ENCODE measurements around the gene RBM4. TPM values are rescaled to one million over a fixed set of nuclear protein-coding genes. Genes with fewer than 3 reads are reported as not detected.

RBM4 gene, protein sequence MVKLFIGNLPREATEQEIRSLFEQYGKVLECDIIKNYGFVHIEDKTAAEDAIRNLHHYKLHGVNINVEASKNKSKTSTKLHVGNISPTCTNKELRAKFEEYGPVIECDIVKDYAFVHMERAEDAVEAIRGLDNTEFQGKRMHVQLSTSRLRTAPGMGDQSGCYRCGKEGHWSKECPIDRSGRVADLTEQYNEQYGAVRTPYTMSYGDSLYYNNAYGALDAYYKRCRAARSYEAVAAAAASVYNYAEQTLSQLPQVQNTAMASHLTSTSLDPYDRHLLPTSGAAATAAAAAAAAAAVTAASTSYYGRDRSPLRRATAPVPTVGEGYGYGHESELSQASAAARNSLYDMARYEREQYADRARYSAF
- 133 and 147 TPM in 2 replicates for total RNA-seq (2014; rRNA removed; shearing (Covaris generic))
- 122 and 146 TPM in 2 replicates for polyA plus RNA-seq (2016; fragmentation: Nextera tagmentation; extraction: Ambion mirVana)
- long read RNA-seq, transcript RBM4-204 (4 exons, 1,763 nt): minor isoform, 6 of 130 reads
- long read RNA-seq, transcript RBM4-206 (2 exons, 1,548 nt): minor isoform, 5 of 130 reads
- long read RNA-seq, transcript RBM4-203 (3 exons, 921 nt): minor isoform, 25 of 130 reads
- long read RNA-seq, transcript RBM4-201 (4 exons, 1,694 nt): major isoform, 79 of 130 reads
- long read RNA-seq, partial matches to known transcripts: 2 of 130 reads
- long read RNA-seq, other reads (novel, unspliced or antisense): 5 of 130 reads

DNA sequence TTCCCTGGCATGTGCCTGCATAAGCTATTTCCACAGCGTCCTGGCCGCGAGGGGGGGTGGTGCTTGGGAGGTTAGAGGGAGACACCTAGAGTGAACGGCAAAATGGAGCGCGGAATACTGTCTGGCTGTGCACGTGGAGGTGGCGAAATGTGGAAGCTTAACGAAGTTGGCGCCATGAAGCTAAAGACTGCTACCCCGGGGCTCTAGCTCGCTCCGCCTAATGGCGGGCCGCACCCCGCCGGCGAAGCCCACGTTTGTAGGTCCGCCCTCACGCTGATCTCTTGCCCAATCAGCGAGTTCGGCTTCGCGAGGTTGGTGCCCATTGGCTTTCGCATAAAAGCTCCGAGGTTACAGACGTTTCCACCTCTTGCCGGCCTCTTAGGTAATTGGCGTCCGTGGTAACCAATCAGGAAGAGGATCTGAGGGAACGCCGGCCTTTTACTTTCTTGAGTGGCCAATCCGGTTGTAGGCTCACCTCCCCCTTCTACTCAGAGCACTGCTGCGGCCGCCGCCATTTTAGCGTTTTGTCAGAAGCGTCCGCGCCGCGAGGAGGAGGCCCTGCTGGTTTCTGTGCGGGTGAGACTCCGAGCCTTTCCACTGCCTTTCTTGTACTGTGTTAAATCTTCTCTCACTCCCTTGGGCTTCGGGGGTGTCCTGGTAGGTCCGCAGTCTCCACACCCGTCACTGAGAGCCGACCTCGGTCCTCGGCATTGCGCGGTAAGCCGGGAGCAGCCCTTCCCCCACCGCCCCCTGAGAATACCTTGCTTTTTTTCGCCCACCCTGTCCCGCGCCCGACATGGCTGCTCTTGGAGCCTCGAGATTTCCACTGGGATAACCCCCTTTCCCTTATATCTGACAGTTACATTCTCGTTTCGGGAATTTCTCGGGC, at the start of gene RBM4:
RBM4 (plus strand) TSS at position 527 of the 889 bp plus-strand sequence. CDS start 1,009 bp downstream, outside the sequence.
- Histone ChIP-seq H3K79me2 (replicated peaks; ENCODE audit: insufficient read depth) (peaks cover 89% of the 10 kb centered on the region), H3K36me3 (ENCODE audit: insufficient read depth) (peaks cover 38% of the 10 kb centered on the region), H4K20me1 (replicated peaks; ENCODE audit: insufficient read depth) (peaks cover 58% of the 10 kb centered on the region), H3K4me2 (peak within 1 kb of the TSS; percentile 99), H3K27ac (ENCODE audit: low read depth) (peak within 1 kb of the TSS; percentile 92), H3K9me2 (ENCODE audit: insufficient read depth) (no peaks in the 10 kb centered on the region), H3K27me3 (ENCODE audit: insufficient read depth) (no peaks in the 10 kb centered on the region), H3K4me3 (peak within 1 kb of the TSS; percentile 94), H3F3A (replicated peaks; ENCODE audit: low read depth) (peaks cover 28% of the 10 kb centered on the region), H3K4me1 (ENCODE audit: insufficient read depth) (peaks cover 36% of the 10 kb centered on the region), H2AFZ (no peak within 1 kb of the TSS)
- Mint-ChIP-seq H3K27me3 (ENCODE audit: insufficient read depth, low read depth, poor library complexity) (peaks cover 24% of the 10 kb centered on the region), H3K4me3 (peak within 1 kb of the TSS; percentile 97), H3K9me3 (peaks cover 4% of the 10 kb centered on the region; the same call in 1 of the 3 replicates), H3K4me1 (peaks cover 51% of the 10 kb centered on the region), H3K27ac (peak within 1 kb of the TSS; percentile 100), H3K36me3 (ENCODE audit: low read depth) (peaks cover 63% of the 10 kb centered on the region)
- peak; percentile 100 for DNase-seq (ENCODE audit: low spot score)
- ATAC-seq: peak; percentile 93
- TF ChIP-seq, protein P1, sequence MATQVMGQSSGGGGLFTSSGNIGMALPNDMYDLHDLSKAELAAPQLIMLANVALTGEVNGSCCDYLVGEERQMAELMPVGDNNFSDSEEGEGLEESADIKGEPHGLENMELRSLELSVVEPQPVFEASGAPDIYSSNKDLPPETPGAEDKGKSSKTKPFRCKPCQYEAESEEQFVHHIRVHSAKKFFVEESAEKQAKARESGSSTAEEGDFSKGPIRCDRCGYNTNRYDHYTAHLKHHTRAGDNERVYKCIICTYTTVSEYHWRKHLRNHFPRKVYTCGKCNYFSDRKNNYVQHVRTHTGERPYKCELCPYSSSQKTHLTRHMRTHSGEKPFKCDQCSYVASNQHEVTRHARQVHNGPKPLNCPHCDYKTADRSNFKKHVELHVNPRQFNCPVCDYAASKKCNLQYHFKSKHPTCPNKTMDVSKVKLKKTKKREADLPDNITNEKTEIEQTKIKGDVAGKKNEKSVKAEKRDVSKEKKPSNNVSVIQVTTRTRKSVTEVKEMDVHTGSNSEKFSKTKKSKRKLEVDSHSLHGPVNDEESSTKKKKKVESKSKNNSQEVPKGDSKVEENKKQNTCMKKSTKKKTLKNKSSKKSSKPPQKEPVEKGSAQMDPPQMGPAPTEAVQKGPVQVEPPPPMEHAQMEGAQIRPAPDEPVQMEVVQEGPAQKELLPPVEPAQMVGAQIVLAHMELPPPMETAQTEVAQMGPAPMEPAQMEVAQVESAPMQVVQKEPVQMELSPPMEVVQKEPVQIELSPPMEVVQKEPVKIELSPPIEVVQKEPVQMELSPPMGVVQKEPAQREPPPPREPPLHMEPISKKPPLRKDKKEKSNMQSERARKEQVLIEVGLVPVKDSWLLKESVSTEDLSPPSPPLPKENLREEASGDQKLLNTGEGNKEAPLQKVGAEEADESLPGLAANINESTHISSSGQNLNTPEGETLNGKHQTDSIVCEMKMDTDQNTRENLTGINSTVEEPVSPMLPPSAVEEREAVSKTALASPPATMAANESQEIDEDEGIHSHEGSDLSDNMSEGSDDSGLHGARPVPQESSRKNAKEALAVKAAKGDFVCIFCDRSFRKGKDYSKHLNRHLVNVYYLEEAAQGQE (IDR thresholded peaks at IDR 0.05; ENCODE audit: unreplicated experiment): peak; percentile 9
- TF ChIP-seq, protein P2, sequence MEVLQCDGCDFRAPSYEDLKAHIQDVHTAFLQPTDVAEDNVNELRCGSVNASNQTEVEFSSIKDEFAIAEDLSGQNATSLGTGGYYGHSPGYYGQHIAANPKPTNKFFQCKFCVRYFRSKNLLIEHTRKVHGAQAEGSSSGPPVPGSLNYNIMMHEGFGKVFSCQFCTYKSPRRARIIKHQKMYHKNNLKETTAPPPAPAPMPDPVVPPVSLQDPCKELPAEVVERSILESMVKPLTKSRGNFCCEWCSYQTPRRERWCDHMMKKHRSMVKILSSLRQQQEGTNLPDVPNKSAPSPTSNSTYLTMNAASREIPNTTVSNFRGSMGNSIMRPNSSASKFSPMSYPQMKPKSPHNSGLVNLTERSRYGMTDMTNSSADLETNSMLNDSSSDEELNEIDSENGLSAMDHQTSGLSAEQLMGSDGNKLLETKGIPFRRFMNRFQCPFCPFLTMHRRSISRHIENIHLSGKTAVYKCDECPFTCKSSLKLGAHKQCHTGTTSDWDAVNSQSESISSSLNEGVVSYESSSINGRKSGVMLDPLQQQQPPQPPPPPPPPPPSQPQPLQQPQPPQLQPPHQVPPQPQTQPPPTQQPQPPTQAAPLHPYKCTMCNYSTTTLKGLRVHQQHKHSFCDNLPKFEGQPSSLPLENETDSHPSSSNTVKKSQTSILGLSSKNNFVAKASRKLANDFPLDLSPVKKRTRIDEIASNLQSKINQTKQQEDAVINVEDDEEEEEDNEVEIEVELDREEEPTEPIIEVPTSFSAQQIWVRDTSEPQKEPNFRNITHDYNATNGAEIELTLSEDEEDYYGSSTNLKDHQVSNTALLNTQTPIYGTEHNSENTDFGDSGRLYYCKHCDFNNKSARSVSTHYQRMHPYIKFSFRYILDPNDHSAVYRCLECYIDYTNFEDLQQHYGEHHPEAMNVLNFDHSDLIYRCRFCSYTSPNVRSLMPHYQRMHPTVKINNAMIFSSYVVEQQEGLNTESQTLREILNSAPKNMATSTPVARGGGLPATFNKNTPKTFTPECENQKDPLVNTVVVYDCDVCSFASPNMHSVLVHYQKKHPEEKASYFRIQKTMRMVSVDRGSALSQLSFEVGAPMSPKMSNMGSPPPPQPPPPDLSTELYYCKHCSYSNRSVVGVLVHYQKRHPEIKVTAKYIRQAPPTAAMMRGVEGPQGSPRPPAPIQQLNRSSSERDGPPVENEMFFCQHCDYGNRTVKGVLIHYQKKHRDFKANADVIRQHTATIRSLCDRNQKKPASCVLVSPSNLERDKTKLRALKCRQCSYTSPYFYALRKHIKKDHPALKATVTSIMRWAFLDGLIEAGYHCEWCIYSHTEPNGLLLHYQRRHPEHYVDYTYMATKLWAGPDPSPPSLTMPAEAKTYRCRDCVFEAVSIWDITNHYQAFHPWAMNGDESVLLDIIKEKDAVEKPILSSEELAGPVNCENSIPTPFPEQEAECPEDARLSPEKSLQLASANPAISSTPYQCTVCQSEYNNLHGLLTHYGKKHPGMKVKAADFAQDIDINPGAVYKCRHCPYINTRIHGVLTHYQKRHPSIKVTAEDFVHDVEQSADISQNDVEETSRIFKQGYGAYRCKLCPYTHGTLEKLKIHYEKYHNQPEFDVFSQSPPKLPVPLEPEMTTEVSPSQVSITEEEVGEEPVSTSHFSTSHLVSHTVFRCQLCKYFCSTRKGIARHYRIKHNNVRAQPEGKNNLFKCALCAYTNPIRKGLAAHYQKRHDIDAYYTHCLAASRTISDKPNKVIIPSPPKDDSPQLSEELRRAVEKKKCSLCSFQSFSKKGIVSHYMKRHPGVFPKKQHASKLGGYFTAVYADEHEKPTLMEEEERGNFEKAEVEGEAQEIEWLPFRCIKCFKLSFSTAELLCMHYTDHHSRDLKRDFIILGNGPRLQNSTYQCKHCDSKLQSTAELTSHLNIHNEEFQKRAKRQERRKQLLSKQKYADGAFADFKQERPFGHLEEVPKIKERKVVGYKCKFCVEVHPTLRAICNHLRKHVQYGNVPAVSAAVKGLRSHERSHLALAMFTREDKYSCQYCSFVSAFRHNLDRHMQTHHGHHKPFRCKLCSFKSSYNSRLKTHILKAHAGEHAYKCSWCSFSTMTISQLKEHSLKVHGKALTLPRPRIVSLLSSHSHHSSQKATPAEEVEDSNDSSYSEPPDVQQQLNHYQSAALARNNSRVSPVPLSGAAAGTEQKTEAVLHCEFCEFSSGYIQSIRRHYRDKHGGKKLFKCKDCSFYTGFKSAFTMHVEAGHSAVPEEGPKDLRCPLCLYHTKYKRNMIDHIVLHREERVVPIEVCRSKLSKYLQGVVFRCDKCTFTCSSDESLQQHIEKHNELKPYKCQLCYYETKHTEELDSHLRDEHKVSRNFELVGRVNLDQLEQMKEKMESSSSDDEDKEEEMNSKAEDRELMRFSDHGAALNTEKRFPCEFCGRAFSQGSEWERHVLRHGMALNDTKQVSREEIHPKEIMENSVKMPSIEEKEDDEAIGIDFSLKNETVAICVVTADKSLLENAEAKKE (CRISPR knock-in tag; IDR thresholded peaks at IDR 0.05): no peak
- TF ChIP-seq ZNF114 (CRISPR knock-in tag; IDR thresholded peaks at IDR 0.05) (no peak), CREB1 (CRISPR knock-in tag; IDR thresholded peaks at IDR 0.05; ENCODE audit: low read depth) (peak; percentile 66; the same call in 1 of the 2 replicates), NANOG (IDR thresholded peaks at IDR 0.05; ENCODE audit: borderline replicate concordance) (no peak), EZH2 (IDR thresholded peaks at IDR 0.05; ENCODE audit: low read depth, unreplicated experiment) (no peak), STAT1 (IDR thresholded peaks at IDR 0.05; ENCODE audit: unreplicated experiment) (no peak), JUNB (IDR thresholded peaks at IDR 0.05; ENCODE audit: unreplicated experiment) (no peak)
- TF ChIP-seq, protein P3, sequence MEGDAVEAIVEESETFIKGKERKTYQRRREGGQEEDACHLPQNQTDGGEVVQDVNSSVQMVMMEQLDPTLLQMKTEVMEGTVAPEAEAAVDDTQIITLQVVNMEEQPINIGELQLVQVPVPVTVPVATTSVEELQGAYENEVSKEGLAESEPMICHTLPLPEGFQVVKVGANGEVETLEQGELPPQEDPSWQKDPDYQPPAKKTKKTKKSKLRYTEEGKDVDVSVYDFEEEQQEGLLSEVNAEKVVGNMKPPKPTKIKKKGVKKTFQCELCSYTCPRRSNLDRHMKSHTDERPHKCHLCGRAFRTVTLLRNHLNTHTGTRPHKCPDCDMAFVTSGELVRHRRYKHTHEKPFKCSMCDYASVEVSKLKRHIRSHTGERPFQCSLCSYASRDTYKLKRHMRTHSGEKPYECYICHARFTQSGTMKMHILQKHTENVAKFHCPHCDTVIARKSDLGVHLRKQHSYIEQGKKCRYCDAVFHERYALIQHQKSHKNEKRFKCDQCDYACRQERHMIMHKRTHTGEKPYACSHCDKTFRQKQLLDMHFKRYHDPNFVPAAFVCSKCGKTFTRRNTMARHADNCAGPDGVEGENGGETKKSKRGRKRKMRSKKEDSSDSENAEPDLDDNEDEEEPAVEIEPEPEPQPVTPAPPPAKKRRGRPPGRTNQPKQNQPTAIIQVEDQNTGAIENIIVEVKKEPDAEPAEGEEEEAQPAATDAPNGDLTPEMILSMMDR (conservative IDR thresholded peaks at IDR 0.05; ENCODE audit: low read depth in 2 of 2): peak in 1 of 2 experiments; percentile 0; a peak in 1 of 4 replicates
- TF ChIP-seq, protein P4, sequence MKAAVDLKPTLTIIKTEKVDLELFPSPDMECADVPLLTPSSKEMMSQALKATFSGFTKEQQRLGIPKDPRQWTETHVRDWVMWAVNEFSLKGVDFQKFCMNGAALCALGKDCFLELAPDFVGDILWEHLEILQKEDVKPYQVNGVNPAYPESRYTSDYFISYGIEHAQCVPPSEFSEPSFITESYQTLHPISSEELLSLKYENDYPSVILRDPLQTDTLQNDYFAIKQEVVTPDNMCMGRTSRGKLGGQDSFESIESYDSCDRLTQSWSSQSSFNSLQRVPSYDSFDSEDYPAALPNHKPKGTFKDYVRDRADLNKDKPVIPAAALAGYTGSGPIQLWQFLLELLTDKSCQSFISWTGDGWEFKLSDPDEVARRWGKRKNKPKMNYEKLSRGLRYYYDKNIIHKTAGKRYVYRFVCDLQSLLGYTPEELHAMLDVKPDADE (IDR thresholded peaks at IDR 0.05): no peak; the same call in 1 of the 2 replicates

All from GM23338 (cell line).